ENCODE data around the gene COA1.
"Not testable (repeated sequence)": the region's sequence is repeated elsewhere in the genome, so short reads cannot be mapped to it uniquely, and the experiment has no call there.

Gene COA1

DNA sequence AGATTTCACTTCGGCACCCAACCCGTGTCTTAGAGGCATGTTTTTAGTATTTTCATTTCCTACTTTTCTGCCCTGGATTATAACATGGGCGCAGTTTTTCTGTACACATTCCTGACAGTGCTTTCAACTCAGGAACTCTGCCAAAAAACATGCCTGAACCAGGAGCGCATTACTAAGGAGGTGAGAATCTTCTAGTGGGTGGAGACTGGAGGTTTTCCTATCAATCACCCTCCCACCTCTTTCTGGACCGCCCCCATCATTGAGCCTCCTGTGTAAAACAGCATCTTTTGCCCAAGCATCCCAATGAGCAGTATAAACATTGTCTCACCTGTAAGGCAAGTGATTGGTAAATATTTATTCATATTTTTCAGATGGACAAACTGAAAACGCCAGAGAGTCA lies 93.2 kb downstream of the COA1 start:
- in situ Hi-C loops (cut with MboI; ENCODE audit: low sequenced_read_pairs) = no loop called here

DNA sequence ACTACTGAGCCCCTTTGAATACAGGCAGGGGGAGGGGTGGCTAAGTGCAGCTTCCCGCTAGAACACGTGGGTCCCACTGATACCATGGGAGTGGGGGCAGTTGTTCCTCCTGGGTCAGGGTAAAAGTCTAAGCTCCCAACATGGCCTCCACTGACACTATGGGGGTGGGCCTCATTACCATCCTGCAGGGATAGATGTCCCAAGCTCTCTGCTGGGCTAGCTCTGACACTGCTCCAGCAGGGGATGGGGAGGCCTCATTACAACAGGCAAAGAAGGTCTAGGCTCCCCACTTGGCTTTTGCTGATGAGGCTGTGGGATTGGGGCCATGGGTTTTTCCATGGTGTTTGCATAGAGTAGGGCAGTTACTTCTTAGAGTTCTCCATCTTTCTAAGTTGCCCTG lies 94.9 kb downstream of the COA1 start:
- in situ Hi-C loops (cut with MboI; ENCODE audit: low sequenced_read_pairs) = no loop called here

DNA sequence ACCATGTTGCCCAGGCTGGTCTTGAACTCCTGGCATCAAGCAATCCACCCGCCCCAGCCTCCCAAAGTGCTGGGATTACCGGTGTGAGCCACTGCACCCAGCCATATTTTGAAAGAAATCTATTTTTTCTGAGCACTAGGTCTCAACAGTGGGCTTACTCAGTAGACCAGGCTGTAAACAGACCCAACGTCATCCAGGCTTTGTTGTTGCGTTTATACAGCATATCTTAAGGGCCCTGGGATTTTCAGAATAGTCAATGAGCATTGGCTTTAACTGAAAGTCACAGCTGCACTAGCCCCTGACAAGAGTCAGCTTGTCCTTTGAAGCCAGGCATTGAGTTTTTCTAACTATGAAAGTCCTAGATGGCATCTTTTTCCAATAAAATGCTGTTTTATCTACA lies 96.6 kb downstream of the COA1 start:
- in situ Hi-C loops (cut with MboI; ENCODE audit: low sequenced_read_pairs) = no loop called here

DNA sequence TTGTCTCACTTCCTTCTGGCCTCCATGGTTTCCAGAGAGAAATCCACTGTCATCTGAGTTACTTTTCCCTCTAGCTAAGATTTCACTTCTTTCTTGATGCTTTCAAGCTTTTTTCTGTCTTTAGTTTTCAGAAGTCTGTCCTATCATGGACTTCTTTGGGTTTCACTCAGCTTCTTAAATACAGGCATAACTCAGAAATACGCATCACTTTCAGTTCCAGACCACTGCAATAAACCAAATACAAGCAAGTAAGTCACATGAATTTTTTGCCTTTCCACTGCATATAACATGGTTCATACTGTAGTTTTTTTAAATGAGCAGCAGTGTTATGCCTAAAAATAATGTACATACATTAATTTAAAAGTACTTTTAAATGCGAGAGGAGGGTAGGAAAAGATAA lies 97.8 kb downstream of the COA1 start:
- in situ Hi-C loops (cut with MboI; ENCODE audit: low sequenced_read_pairs) = no loop called here

DNA sequence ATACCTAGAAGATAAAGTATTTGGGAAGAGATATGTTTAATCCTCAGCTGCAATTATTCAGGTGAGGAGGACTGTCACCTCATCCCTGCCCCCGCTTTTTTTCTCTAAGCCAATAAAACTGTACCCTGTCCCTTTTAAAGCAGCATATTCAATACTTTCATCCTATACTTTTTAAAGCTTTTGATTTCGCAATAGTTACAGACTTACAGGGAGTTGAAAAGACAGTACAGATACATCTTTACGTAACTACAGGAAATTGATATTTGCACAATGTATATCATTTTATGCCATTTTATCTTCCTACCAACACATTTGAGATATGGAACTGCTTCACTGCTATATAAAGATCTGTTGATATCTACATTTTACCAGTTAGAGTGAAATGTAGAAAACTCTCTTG lies 98.8 kb downstream of the COA1 start:
- in situ Hi-C loops (cut with MboI; ENCODE audit: low sequenced_read_pairs) = no loop called here

DNA sequence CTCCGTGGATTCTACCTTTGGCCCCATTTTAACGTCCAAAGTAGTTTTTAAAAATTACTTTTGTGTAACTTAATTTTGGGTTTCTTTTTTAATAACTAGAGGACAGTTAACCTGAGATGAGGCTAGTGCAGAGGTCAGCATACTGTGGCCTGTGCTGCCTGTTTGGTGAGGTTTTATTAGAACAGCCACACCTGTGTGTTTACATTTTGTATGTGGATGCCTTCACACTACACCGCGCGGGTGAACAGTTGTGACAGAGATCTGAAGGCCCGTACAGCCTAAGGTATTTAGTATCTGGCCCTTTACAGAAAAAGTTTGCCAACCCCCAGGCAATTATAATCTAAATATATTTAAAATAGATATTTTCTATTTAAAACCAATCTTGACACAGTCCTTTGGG lies 99.5 kb downstream of the COA1 start:
- in situ Hi-C loops (cut with MboI; ENCODE audit: low sequenced_read_pairs) = no loop called here

DNA sequence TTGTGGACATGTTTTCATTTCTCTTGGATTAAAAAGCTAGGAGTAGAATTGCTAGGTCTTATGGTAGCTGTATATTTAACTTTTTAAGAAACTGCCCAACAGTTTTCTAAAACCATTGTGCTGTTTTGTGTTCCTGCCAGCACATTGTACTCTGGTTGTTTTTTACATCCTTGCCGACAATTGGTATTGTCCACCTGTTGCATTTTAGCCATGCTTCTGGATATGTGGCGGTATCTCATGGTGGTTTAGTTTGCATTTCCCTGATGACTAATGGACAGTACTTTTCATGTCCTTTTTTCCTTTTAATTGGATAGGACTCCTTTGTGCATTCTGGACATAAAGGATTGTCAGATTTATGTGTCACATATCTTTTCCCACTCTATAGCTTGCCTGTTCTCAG lies 100.9 kb downstream of the COA1 start:
- in situ Hi-C loops (cut with MboI; ENCODE audit: low sequenced_read_pairs) = no loop called here

DNA sequence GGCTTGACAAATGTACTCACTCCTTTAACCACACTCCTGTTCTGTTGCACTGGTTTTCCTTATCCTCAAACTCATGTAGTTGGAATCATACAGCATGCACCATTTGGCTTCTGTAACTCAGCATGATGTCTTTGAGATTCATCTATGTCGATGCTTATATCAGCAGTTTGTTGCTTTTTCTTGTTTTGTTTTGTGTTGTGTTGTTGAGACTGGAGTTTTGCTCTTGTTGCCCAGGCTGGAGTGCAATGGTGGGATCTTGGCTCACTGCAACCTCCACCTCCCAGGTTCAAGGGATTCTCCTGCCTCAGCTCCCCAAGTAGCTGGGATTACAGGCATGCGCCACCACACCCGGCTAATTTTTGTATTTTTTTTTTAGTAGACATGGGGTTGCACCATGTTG lies 101.5 kb downstream of the COA1 start:
- in situ Hi-C loops (cut with MboI; ENCODE audit: low sequenced_read_pairs) = not testable (repeated sequence)

DNA sequence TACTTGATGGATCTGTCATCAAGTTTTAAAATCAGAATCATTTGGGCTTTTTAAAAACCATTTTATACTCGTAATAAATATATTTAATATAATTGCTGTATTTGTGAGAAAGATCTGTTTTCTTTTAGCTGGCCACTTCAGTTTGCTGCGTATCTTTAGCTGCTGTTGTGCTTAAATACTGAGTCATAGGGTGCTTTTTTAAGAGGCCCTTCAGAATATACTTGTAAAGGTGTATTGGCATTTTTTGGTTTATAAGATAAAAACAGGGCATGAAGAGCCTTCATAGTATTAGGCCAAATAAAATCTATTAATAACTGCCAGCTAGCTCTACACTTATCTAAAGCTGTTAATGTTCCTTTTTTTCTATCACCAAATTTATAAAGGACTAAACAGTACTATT lies 102.6 kb downstream of the COA1 start:
- in situ Hi-C loops (cut with MboI; ENCODE audit: low sequenced_read_pairs) = no loop called here

DNA sequence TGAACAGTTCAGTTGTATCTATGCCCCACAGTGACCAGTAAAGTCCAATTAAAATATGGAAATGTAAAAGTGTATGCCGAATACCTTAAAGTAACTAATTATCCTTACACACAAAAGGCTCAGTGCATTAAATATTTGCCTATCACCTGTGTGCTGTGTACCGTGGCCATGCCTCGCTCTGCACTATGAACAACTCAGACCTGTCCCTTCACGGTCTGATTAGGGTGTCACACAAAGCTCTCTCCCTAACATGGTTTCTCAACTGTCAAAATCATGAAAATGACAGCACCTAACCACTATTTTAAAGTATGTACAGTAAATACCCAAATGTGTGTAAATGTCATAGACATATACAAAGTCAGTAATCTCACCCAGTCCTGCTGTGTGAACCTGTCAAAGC lies 103.3 kb downstream of the COA1 start:
- in situ Hi-C loops (cut with MboI; ENCODE audit: low sequenced_read_pairs) = no loop called here

DNA sequence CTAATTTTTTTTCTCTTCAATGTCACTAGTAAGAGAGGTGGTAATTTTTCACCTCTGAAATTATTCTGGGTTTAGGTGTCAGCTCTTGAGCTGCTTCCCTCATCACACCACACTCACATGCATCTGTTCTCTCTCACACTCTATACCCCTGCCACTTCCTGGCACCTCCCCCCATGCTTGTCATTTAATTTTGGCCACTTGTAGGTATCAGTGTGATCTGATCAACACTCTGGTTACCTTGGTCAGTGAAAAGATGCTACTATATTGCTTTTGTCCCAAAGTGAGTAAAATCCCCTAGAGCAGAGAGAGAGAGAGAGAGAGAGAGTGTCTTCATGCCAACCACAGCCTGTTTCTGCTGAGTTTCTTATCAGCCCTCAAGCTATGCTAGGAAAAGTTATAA lies 103.9 kb downstream of the COA1 start:
- in situ Hi-C loops (cut with MboI; ENCODE audit: low sequenced_read_pairs) = no loop called here

DNA sequence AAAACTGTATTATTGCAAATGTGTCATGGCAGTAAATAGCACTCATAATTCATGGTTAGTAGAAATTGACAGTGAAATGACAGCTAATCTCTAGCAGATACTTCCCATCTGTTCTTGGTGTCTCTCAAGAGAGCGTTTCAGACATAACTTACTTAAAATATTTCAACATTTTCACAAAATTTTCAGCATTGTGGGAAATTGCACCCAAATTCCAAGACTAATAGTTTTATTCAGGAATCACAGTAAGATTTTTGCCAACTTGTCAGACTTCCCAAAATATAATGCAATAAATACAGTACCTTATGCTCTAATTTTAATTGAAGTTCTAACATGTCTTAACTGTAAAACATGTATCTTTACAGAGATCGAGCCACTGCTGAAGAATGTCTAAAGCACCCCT lies 105.2 kb downstream of the COA1 start:
- in situ Hi-C loops (cut with MboI; ENCODE audit: low sequenced_read_pairs) = no loop called here

DNA sequence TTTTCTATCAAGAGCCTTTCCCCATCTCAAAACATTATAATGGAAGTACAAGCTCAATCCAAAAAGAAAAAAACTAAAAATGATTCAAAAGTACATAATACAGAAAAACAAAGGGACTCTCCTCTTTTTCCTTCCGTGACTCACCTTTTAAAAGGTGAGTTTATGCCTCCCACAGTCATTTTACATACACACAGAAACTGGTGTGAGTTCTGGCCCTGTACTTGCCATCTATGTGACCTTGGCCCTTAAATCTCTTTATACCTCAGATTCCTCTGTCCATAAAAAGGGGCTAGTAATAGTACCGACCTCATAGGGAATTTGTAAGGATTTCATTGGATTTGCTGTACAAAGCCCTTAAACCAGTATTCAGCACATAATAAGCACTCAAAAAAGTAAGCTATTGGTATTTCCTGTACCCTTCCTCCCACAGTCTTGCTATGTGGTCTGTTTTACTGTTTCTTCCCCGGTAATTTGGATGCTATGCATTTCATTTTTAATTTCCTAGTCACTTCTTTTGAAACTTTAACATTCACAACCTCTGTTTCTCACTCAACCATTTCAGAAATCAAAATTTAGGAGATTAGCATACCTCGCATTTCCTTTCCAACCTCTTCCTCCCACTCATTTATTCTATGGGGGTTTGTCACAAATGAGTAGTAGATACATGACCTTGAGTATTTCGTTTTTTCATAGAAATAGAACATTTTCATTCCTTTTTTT lies 107.4 kb downstream of the COA1 start:
- in situ Hi-C loops (cut with MboI; ENCODE audit: low sequenced_read_pairs) = no loop called here

DNA sequence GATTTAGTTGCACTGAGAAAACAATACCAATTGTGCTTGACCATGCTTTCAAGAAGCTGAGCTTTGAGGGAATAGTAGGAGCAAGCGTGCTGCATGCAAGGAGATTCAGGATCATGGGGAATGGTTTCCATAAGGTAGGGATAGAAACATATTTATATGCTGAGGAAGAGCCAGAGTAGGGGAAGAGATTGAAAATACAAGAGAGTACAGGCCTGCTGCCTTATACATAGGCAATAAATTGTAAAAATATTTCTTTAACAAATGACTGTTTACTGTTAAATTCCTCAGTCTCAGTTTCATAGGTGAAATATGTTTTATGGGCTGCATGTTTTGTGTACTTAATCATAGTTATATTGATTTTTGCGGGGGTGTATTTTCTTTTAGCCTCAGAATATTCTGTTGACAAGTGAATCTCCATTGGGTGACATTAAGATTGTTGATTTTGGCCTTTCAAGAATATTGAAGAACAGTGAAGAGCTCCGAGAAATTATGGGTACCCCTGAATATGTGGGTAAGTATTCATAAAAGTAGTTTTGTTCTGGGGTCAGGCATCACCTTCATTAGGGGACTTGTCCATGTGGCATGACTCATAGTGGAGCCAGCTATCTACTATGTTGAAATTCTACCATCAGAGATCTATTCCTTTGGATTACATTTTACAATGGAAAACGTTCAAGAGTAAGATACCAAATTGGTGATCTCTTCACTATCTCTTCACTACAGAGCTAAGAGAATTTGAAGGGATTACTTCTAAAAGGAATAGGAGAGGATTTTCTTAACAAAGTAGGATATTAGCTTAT lies 109.9 kb downstream of the COA1 start:
- in situ Hi-C loops (cut with MboI; ENCODE audit: low sequenced_read_pairs) = no loop called here

DNA sequence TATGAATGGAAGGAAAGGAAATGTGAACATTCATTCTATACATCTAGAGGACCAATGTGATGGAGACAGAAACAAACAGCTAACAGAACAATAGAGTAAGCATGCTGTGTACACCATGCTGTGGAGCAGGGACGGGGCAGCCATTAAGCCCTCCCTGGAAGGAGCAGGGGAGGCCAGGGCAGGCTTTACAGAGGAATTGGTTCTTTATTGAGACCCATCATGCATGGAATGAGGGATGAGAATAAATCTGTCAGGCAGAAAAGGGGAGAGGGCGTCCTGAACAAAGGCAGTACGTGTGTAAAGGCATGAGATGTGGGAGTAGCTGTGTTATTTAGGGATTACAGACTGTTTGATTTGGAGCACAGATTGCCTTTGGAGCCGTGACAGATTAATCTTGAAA lies 111.2 kb downstream of the COA1 start:
- in situ Hi-C loops (cut with MboI; ENCODE audit: low sequenced_read_pairs) = no loop called here

DNA sequence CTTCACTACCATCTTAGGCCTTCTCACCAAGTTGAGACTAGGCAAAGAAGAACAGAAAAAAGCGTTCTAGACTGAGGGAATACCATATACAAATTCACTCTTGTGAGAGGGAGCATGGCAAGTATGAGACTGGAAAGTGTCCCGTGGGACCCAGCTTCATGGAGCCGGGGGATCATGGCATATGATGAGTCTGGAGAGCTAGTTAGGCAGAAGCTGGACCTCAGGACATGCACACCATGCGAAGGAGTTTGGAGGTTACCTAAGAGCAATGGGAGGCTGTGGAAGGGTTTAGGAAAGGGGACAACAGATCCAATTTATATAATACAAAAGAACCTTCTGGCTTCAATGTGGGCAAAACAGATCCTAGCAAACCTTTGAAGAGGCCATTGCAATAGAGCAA lies 112.3 kb downstream of the COA1 start:
- in situ Hi-C loops (cut with MboI; ENCODE audit: low sequenced_read_pairs) = no loop called here

DNA sequence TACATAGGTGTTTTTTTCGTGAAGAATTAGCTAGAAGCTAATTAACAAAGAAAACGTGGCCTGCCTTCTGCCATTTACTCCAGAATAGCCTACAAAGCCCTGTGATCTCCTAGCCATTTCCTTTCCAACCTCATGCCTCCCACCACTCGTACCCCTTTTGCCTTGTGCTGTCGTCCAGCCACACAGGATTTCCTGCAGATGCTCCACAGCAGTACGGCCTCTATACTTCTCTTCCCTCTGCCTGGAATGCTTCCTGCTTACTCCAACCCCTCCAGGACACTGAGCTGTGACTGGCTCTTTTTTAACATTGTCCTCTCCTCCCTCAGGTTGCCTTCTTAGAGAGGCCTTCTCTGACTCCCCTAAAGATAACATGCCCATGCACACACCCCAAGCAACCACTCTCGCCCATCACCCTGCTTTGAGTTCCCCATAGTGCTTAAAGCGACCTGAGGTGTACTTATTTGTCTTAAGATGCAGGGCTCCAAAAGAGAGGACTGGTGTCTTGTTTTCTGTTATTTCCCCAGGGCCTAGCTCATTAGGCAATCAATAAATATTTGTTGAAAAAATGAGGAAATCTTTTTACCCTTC lies 113.7 kb downstream of the COA1 start:
- in situ Hi-C loops (cut with MboI; ENCODE audit: low sequenced_read_pairs) = no loop called here

DNA sequence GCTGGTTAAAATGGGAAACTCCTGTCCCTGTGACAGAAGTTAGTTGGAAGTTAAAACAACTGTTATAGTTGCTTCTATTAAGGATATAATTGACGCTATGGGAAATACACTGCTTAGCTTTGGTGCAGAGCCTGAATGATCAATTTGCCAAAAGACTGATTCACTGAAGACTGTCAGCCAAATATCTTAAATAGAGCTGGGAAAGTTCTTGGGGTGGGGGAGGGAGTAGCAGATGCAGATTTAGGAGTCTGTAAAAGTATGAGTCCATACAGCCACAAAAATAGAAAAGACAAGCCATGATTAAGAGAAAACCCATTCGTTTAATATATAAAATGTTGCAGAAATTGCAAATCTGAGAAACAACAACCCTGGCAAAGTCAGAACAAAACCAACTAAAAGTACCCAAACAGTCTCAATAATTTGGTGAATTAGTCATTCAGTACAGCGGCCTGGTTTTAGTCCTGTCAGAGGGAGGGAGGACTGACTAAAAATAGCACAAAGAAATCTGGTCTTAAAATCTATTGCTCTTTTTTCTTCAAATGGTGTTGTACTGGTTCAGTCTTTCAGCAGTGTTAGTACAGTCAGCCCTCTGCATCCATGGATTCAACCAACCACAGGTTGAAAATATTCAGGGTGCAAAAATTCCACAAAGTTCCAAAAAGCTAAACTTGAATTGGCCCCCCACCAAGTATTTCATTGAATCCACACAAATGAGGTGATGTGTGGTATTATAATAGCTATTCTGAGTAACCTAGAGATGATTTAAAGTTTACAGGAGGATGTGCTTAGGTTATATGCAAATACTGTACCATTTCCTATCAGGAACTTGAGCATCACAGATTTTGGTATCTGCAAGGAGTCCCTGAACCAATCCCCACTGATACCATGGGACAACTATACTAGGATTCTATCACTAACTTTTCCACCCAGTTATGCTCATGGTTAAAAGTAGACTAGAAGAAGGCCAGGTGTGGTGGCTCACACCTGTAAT lies 116.4 kb downstream of the COA1 start:
- in situ Hi-C loops (cut with MboI; ENCODE audit: low sequenced_read_pairs) = no loop called here

DNA sequence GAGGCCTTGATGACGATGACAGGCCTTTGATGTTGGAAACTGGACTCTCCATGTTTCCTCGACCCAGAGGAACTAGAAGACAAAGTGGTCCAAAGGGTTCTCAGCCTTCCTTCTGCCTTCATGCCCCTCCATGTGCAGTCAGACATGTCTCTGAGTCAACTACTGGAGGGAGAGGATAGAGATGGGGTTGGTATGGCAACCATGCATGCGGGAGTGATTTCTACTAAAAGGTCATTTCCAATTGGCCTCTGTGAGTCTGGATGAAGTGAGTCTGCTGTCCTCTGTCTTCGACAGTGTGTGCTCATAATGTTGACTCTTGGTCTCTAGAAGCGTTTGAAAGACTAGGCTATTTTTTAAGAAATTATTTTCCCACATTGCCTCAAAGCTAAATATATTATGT lies 117.2 kb downstream of the COA1 start:
- in situ Hi-C loops (cut with MboI; ENCODE audit: low sequenced_read_pairs) = no loop called here

DNA sequence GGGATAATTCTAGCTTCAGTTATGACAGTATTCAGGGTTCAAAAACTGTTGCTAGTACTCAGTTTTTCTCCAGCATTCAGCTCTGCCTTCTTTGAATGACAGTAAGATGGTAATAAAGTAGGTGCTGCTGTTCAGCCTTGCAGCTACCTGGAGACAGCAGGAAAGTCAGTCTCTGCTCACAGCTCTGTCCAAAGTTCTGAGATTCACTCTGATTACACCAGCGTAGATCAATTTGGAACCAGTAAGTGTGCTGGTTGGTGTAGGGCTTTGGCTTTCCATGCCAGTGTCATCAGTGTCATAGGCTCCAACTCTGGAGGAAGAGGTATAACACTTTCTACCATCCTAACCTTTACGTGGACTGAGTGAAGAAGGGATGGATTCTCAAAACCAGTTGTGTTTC lies 120.2 kb downstream of the COA1 start:
- in situ Hi-C loops (cut with MboI; ENCODE audit: low sequenced_read_pairs) = no loop called here

DNA sequence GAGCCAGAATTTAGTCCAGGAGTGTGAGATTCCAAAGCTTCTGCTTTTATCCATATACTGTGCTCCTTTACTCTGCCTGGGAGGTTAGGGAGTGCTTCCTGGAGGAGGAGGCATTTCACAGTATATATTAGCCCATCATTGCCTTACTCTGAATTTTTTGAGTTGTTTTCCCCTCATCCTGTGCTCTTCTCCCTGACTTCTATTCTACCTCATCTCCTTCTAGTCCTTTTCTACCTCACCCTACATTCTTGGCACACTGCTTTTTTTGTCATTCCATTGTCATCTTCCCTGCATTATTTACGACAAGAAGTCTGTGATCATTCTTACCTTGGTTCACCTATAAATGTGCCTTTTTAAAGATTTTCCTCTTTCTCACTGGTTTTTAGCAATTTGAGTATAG lies 125.1 kb downstream of the COA1 start:
- in situ Hi-C loops (cut with MboI; ENCODE audit: low sequenced_read_pairs) = no loop called here
